ENCODE measurements around the gene IMPDH1.

DNA sequence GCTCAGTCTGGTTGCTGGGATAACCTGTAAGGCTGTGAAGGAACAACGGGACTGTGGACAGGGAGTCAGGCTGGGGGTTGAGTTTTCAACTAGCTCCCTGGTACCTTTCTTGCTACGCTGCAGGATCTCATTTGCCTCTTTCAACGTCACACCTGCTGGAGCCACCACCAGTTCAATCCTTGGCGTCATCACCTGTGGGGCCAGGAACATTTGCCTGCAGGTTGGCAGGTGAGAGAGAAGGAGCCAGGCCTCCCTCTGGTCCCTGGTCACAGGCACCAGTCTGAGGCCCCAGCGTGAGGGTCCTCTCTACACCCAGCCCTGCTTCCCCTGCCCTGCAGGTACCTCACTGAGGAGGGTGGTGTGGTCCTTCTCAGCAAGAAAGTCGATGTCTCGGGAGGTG is 9.8 kb downstream of the IMPDH1 start:
- TF ChIP-seq, protein P1, sequence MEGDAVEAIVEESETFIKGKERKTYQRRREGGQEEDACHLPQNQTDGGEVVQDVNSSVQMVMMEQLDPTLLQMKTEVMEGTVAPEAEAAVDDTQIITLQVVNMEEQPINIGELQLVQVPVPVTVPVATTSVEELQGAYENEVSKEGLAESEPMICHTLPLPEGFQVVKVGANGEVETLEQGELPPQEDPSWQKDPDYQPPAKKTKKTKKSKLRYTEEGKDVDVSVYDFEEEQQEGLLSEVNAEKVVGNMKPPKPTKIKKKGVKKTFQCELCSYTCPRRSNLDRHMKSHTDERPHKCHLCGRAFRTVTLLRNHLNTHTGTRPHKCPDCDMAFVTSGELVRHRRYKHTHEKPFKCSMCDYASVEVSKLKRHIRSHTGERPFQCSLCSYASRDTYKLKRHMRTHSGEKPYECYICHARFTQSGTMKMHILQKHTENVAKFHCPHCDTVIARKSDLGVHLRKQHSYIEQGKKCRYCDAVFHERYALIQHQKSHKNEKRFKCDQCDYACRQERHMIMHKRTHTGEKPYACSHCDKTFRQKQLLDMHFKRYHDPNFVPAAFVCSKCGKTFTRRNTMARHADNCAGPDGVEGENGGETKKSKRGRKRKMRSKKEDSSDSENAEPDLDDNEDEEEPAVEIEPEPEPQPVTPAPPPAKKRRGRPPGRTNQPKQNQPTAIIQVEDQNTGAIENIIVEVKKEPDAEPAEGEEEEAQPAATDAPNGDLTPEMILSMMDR (IDR thresholded peaks at IDR 0.05), result no peak
- no peak for TF ChIP-seq POLR2AphosphoS5 (IDR thresholded peaks at IDR 0.05)

All from sigmoid colon (tissue), 4 donors.